Panc1 (cell line): Measurements from ENCODE around the gene PCIF1. TPM values are rescaled to one million over a fixed set of nuclear protein-coding genes. Genes with fewer than 3 reads are reported as not detected.

Experiments
- ATAC-seq: fragments of 200-7000 bp; cut with Tn5 transposase; 2 replicates; pipeline ENCODE4 v1.9.1; 2020; ENCODE audit warnings: mild to moderate bottlenecking, moderate library complexity
- BruUV-seq: library from RNA; stranded (reverse); fragments of 400-500 nt; replicated peaks from 2 replicates; lab custom pipeline; 2021; lab: Mats Ljungman, UMichigan
- CTCF ChIA-PET: fragments of 300-600 bp; sonication (Branson Sonifier 250); formaldehyde crosslinking; loops from one replicate; lab custom pipeline; 2022; ENCODE audit warnings: antibody characterized with exemption; lab: Charles Lee
- POLR2A ChIA-PET: fragments of 300-600 bp; sonication (Branson Sonifier 250); formaldehyde crosslinking; loops from one replicate; lab custom pipeline; 2022; ENCODE audit warnings: antibody characterized with exemption; lab: Charles Lee
- DNase-seq: peaks from one replicate; pipeline ENCODE4 v3.0.0-alpha.2; 2010; ENCODE audit warnings: low read depth, low spot score
- H3K27ac ChIP-seq: 2 replicates; pipeline ENCODE4 v1.5.1; 2011; ENCODE audit warnings: mild to moderate bottlenecking, low read length, inconsistent platforms
- H3K27me3 ChIP-seq: fragments of 200-500 bp; sonication (Bioruptor generic); 2 replicates; pipeline ENCODE4 v1.6.0; 2014; ENCODE audit warnings: low read length, inconsistent platforms; ENCODE audit not compliant: control insufficient read depth, insufficient read depth
- H3K36me3 ChIP-seq: fragments of 200-500 bp; sonication (Bioruptor generic); 2 replicates; pipeline ENCODE4 v1.5.1; 2014; ENCODE audit warnings: inconsistent platforms, mild to moderate bottlenecking, low read length, moderate library complexity; ENCODE audit not compliant: control insufficient read depth, insufficient read depth
- H3K4me1 ChIP-seq: 2 replicates; pipeline ENCODE4 v1.5.1; 2011; ENCODE audit warnings: inconsistent platforms, mild to moderate bottlenecking, low read length, moderate library complexity; ENCODE audit not compliant: control insufficient read depth, insufficient read depth
- H3K4me3 ChIP-seq, 2 experiments: 2 replicates each; pipeline ENCODE4 v1.5.1; 2011 to 2012; ENCODE audit warnings: low read depth in 2 of 2, low read length in 2 of 2, mild to moderate bottlenecking in 2 of 2, inconsistent platforms in 1 of 2, moderate library complexity in 1 of 2
- H3K9me3 ChIP-seq: fragments of 200-500 bp; sonication (Bioruptor generic); 2 replicates; pipeline ENCODE4 v1.5.1; 2014; ENCODE audit warnings: low read depth, mild to moderate bottlenecking, inconsistent platforms, low read length, moderate library complexity; ENCODE audit not compliant: control insufficient read depth, insufficient read depth
- POLR2AphosphoS5 ChIP-seq: IDR thresholded peaks from 2 replicates; pipeline ENCODE4 v1.6.1; 2012; ENCODE audit warnings: mild to moderate bottlenecking, low read depth, low read length, moderate library complexity
- REST ChIP-seq, 2 experiments: IDR thresholded peaks; 2 replicates each; pipeline ENCODE4 v1.6.1; 2011 to 2012; ENCODE audit warnings: low read depth in 2 of 2, control low read depth in 1 of 2, low read length in 1 of 2, mild to moderate bottlenecking in 1 of 2, moderate library complexity in 1 of 2; ENCODE audit not compliant: insufficient read depth in 1 of 2
- SIN3A ChIP-seq: IDR thresholded peaks from 2 replicates; pipeline ENCODE4 v1.6.1; 2012; ENCODE audit warnings: low read depth, mild to moderate bottlenecking, low read length, moderate library complexity, borderline replicate concordance; ENCODE audit not compliant: insufficient read depth
- TCF7L2 ChIP-seq: IDR thresholded peaks from 2 replicates; pipeline ENCODE4 v1.6.1; 2011; ENCODE audit warnings: mild to moderate bottlenecking, low read depth, low read length, inconsistent platforms
- in situ Hi-C: cut with HindIII; loops from 2 replicates; pipeline ENCODE4 v1.10.0; 2016; ENCODE audit warnings: low sequenced_read_pairs, low pct_unique_long_range_greater_than_20kb
- intact Hi-C: fragments of 100-400 bp; cut with micrococcal nuclease; formaldehyde crosslinking; loops from one replicate; pipeline ENCODE4 v1.10.0; 2022; ENCODE audit not compliant: unreplicated experiment
- total RNA-seq: library from RNA; stranded (reverse); gene quantifications from one replicate; pipeline ENCODE4 v1.2.1, GENCODE V29; 2021; ENCODE audit not compliant: unreplicated experiment
- TF ChIP-seq, protein P1 (sequence below): fragments of 450-650 bp; IDR thresholded peaks from 2 replicates; pipeline ENCODE4 v1.5.1; 2017; ENCODE audit warnings: mild to moderate bottlenecking

PCIF1 gene
- total RNA-seq, 1 experiment from 2014 or later = 24.6 TPM

- POLR2A ChIA-PET = no interaction called here
- no peak for ATAC-seq
- H3K36me3 ChIP-seq = peaks cover 11% of the 10 kb centered on the region
- no TSS peak for BruUV-seq
- H3K9me3 ChIP-seq = no peaks in the 10 kb centered on the region
- intact Hi-C loops = no loop called here
- no peak for DNase-seq
- no peaks in the 10 kb centered on the region for H3K27me3 ChIP-seq
- H3K4me1 ChIP-seq = peaks cover 7% of the 10 kb centered on the region
- no peak overlapping the region for H3K27ac ChIP-seq
- H3K4me3 ChIP-seq = no peak overlapping the region
- in situ Hi-C loops = no loop called here
- CTCF ChIA-PET = interaction anchor here (0.6 to 1.9 kb wide), 5 partner anchors 8 to 67 kb away, joined by 4 to 6 read pairs (median 5); no protein-coding TSS in a partner anchor
- no peak for TF ChIP-seq POLR2AphosphoS5
- TF ChIP-seq REST (IDR thresholded peaks at IDR 0.05; ENCODE audit: insufficient read depth in 1 of 2, low read depth in 2 of 2, low read length in 1 of 2) = no peak
- TF ChIP-seq TCF7L2 = no peak
- TF ChIP-seq, protein P1, sequence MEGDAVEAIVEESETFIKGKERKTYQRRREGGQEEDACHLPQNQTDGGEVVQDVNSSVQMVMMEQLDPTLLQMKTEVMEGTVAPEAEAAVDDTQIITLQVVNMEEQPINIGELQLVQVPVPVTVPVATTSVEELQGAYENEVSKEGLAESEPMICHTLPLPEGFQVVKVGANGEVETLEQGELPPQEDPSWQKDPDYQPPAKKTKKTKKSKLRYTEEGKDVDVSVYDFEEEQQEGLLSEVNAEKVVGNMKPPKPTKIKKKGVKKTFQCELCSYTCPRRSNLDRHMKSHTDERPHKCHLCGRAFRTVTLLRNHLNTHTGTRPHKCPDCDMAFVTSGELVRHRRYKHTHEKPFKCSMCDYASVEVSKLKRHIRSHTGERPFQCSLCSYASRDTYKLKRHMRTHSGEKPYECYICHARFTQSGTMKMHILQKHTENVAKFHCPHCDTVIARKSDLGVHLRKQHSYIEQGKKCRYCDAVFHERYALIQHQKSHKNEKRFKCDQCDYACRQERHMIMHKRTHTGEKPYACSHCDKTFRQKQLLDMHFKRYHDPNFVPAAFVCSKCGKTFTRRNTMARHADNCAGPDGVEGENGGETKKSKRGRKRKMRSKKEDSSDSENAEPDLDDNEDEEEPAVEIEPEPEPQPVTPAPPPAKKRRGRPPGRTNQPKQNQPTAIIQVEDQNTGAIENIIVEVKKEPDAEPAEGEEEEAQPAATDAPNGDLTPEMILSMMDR = no peak
- TF ChIP-seq SIN3A = no peak
Measured at GRCh38 chr20:45968801-45969711, 34.6 kb downstream of the PCIF1 start.

DNA sequence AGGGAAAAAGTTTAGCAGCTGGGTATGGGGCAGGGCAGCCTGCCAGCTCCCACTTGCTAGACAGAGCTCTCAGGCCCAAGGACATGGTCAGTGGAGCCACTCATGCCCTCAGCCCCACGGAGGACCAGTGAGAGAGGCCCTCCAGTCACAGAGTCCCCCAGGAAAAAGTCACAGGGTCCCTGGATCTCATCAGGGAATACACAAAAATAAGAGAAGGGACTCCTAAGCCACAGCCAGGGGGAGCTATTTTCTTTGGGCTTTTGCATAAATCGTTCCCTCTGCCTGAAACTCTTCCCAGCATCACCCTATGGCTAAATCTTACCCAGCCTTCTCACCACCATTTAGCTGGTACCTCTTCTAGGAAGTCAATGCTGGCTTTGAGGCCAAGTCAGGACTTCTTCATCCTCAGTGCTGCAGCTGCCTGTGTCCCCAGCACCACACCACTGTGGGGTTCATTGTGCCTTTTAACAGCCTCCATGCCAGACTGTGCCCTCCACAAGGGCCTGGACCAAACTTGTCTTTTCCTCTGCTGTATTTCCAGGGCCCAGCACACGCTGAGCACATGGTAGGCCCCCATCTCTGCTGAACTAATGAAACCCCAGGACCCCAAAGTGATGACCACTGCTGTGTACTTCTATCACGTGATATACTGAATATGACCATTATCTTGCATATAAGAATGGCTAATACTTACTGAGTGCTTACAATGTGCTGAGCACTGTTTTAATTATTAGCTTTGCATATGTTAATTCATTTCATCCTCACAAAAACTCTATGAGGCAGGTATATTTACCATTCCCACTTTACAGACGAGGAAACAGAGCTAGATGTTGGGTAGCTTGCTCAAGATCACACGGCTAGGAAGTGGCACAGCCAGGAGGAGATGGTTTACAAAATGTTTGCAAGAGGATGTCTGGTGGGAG lies 35.5 kb downstream of the PCIF1 start:
- Histone ChIP-seq H3K27me3 (no peaks in the 10 kb centered on the region), H3K9me3 (no peaks in the 10 kb centered on the region), H3K4me1 (peaks cover 10% of the 10 kb centered on the region), H3K4me3 (peak overlapping the region; percentile 62 to 93), H3K36me3 (peaks cover 10% of the 10 kb centered on the region), H3K27ac (peak overlapping the region; percentile 99)
- intact Hi-C loops (no loop called here), in situ Hi-C loops (no loop called here)
- ATAC-seq (no peak), DNase-seq (no peak)
- ChIA-PET CTCF (interaction anchor here (0.6 to 1.9 kb wide), 8 partner anchors 9 to 157 kb away, joined by 3 to 6 read pairs (median 4); no protein-coding TSS in a partner anchor), POLR2A (interaction anchor here (0.5 to 1.0 kb wide), 4 partner anchors 50 to 153 kb away, joined by 3 to 10 read pairs (median 6); no protein-coding TSS in a partner anchor)
- BruUV-seq = TSS peak; percentile 79
- TF ChIP-seq POLR2AphosphoS5 (no peak), REST (IDR thresholded peaks at IDR 0.05; ENCODE audit: insufficient read depth in 1 of 2, low read depth in 2 of 2, low read length in 1 of 2) (no peak), TCF7L2 (no peak)
- TF ChIP-seq, protein P1 = peak; percentile 89
